HK-2 (cell line): ENCODE measurements around the gene PDCD2L.
"Not testable (repeated sequence)": the region's sequence is repeated elsewhere in the genome, so short reads cannot be mapped to it uniquely, and the experiment has no call there.

Experiments used
- DNase-seq: peaks from one replicate; pipeline ENCODE4 v3.0.0-alpha.2; 2018; ENCODE audit not compliant: unreplicated experiment

PDCD2L gene

DNA sequence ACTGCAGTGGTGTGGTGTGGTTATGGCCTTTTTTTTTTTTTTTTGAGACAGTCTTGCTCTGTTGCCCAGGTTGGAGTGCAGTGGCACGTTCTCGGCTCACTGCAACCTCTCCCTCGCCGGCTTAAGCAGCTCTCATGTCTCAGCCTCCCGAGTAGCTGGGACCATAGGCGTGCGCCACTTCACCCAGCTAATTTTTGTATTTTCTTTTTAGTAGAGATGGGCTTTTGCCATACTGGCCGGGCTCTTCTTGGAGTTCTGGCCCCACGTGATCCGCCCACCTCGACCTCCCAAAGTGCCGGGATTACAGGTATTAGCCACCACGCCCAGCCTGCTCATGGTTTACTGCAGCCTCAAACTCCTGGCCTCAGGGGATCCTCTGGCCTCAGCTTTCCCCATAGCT lies 7.0 kb downstream of the PDCD2L start:
- DNase-seq = no peak

DNA sequence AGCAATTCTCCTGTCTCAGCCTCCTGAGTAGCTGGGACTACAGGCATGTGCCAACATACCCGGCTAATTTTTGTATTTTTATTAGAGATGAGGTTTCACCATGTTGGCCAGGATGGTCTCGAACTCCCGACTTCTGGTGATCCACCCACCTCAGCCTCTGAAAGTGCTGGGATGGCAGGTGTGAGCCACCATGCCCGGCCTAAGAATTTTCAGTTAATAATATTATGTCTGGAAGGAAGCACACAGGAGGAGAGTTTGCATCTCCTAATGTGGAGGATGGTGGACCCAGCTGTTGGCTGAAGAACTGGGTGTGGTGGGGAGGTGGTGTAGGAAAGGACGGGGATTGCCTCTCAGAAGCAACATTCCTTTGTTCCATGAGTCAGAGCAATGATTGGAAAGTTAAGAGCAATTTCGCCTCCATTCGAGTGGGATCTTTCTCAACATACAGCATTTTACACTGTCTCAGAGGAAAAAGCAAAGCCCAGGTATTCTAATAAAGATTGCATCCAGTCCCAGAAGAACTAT lies 11.9 kb downstream of the PDCD2L start:
- no peak for DNase-seq

DNA sequence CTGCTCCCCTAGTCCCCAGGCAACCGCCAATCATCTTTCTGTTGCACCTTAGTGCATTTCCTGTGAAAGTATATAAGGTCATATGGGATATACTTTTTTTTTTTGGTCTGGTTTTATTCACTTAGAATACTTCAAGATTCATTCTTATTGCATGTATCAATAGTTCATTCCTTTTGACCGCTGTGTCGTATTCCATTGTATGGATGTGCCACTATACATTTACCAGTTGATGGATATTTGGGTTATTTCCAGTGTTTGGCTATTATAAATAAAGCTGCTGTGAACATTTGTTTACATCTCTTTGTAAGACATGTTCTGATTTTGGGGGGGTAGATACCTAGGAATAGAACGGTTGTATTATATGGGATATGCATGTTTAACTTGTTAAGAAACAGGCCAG lies 14.1 kb downstream of the PDCD2L start:
- DNase-seq = no peak

DNA sequence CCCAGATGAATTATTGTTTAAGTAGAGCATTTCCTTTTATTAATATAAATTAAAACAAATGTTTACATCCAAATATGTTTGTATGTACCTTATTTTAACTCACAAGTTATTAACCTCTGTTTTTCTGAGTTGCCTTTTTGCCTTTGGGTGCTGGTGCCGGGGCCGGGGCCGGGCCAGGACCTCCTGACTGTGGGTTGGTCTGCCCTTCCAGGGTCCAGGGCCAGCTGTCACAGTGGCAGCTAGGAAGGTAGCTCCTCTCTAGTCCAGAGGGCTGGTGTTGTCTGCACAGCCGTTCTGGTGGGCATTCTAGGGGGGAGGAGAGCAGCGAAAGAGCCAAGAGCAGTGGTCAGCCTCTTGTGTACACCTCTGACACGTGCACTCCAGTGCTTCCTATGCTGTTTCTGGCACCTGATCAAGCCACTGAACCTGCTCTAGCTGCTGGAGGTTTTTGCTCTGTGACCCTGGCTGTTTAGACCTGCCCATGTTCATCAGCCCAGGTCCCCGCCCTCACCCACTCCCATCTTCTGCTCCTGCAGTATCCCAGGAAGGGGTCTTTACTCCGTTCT lies 22.0 kb downstream of the PDCD2L start:
- no peak for DNase-seq

DNA sequence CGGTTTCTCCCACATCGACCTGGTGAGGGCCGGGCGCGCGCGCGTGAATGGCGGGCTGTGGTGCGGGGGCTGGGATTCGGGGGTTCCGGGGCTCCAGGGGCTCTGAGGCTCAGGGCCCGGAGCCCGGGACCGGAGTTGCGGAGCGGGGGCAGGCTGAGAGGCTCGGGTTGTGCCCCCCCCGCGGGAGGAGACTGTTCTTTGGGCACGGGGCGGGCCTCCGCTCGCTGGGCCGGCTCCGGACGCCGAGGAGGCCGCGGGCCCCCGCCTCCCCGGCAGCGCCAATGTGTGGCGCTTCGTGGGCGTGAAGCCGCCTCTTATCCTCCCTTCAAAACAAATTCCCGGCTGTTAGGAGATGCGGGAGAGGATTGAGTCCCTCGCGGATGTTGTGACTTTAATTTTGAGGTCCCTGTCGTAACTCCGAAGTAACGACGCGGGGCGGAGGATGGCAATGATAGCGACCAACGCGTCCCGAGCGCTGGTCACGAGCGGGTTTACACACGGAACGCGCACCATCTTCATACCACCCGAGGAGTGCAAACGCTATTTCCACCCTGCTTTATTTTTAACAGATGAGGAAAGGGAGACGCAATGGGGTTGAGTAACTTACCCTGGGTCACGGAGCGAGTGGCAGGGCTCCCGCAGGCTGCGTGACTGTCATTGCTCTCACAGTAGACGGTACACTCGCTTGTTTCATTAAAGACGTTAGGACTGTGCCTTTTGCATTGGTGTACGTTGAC lies 24.5 kb downstream of the PDCD2L start:
- no peak for DNase-seq

DNA sequence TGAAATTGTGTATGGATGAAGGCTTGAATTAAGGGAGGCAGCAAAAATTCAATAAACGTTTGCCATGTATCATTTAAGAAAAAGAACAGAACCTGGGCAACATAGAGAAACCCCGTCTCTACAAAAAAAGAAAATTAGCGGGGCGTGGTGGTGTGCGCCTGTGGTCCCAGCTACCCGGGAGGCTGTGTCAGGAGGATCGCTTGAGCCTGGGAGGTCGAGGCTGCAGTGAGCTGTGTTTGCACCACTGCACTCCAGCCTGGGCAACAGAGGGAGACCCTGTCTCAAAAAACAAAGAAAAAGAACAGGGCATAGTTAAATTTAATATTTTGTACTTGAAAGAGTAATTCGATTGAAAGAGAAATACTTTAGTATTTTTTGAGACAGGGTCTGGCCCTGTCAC lies 25.4 kb downstream of the PDCD2L start:
- DNase-seq = no peak

DNA sequence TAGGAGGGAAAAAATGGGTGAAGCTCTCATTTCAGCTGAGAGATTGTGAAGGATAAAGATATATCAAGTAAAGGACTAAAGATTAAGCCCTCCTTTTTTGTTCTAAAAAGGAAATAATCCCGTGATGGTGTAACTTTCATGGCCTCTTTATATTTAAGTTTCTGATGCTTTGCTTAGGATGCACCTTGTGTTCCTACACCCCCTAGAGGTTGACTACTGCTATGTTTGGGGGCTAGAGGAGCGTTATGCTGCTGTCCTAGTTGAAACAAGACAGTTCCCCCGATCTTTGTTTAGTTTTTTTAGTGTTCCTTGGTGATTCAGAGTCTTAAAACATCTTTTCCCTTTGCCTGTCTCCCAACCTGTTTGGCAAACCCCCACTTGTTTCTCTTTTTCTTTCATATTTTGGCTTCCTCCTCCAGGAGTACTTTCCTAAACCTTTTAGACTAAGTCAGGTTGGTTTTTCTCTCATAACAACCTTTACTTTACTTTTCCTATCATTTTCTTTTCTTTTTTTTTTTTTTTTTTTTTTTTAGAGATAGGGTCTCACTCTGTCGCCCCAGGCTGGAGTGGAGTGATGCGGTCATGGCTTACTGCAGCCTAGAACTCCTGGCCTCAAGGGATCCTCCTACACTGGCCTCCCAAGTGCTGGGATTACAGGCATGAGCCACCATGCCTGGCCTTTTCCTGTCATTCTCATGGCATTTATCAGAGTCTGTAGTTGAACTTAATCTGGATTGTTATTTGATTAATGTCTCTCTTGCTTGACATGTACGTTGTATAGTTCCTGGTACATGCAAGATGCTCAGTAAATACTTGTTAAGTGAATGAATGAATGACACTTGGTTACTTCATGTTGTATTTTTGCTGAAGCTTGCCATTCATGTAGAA lies 26.8 kb downstream of the PDCD2L start:
- no peak for DNase-seq

DNA sequence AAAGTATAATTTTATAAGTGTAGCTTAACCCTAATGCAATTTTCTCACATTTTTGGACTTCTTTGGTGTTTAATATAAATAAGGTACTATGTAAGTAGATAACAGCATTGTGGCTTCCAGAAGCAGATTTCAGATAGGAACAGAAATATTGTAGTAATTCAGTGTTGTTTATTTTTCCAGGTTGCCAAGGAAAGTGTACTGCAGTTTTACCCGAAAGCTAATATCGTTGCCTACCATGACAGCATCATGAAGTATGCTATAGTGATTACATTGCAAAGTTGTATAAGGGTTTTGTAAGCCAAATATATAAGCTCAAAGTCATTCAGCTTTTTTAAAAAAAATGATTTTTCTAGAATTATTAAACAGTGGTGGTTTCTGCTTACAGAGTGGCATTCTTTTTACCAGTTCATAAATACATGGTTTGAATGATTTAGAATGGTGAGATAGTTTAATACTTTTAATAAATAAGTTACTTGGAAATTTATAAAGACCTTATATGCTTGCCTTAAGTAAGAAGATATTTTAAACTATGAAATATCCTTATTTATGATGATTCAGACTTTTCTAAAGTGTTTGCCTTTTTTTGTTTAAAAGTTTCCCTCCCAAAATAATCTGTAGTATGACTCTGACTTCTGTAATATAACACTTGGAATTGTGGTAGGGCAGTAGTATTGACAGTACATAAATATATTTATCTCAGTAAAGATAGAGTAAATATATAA lies 27.6 kb downstream of the PDCD2L start:
- no peak for DNase-seq

DNA sequence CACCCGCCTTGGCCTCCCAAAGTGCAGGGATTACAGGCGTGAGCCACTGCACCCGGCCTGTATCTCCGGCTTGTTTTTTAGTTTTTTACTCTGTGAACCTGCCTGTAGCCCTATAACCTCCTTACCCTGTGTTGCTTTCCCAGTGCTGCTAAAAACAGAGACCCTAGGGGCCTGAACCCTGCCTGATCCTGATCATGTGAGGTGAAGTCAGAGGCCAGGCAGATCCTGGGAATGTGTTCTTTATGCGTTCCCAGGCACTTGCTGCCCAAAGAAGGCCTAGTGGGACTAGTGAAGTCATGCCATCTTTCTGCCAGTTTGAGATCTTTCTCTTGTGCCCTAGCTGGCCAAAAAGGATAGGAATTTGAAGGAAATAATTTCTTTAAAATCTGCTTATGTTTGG lies 28.6 kb downstream of the PDCD2L start:
- no peak for DNase-seq

DNA sequence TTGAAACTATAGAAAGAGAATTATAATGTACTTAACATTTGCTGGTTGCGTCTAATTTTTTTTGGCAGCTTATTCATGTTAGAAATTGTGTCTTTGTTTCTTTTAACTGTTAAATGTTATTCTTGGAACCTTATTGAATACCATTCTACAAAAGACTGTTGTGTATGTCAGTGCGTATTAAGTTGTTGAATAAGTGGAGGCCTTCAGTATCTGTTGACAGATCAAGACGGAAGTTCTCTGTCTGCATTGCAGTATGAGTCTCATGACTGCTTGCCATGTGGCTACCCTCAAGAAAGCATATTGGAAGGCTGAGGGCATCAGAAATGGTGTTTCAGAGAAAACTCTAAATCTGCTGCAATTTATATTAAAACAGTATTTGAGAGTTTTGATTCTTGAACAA lies 32.5 kb downstream of the PDCD2L start:
- DNase-seq = no peak

DNA sequence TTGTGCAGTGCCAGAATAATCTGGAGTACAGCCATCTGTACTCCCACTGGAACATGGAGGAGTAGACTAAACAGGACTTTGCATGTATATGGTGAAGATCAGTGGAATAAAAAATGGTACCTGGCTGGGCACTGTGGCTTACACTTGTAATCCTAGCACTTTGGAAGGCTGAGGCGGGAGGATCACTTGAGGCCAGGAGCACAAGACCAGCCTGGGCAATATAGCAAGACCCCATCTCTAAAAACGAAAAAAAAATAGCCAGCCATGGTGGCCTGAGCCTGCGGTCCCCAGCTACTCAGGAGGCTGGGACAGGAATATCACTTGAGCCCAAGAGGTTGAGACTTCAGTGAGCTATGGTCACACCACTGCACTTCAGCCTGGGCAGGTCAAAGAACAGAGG lies 44.0 kb downstream of the PDCD2L start:
- no peak for DNase-seq

DNA sequence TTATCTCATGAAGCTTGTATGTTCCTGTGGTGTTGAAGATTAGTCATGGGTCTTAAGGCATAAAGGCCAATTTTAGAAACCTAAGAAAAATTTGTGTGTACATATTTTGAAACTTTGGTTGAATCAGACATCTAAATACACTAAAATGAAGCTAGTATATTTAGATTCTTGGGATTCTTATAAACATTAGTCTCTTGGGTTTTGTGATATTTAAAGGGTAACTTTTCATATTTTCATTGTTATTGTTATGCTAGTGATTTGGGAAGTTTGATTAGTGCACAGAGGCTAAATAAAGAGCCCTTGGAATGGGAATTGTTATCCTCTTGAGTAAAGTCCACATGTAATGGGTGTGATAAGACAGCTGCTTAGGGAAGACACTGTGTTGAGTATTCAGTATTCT lies 48.5 kb downstream of the PDCD2L start:
- no peak for DNase-seq

DNA sequence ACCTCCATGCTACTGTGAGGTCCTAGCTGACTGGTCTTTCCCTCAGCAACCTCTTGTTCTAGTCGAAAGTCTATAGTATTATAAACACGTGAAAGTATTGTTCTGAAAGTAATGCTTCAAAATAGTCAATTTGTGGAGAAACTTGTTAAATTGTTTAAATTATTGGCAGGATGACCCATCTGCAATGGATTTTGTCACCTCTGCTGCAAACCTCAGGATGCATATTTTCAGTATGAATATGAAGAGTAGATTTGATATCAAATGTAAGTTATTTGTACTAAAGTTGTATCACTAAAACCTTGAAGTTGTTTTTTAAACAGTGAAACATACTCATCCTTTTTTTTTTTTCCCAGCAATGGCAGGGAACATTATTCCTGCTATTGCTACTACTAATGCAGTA lies 49.9 kb downstream of the PDCD2L start:
- DNase-seq = no peak

DNA sequence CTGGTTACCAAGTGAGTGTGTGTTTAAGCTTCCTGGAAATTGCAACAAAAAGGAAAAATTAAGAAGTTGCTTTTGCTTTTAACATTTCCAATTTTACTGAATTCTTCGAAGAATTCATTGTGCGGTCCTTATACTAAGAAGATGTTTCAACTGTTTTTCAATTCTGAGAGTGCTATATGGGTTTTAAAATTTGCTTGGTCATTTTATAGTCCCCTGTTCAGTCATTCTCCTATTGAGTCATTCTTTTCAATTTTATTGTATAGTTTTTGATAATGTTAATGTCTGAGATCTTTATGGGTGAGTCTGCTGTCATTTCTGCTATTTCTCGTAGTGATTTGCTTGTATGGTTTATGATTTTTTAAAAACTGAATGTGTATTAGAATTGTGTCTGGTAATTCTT lies 50.5 kb downstream of the PDCD2L start:
- DNase-seq = no peak

DNA sequence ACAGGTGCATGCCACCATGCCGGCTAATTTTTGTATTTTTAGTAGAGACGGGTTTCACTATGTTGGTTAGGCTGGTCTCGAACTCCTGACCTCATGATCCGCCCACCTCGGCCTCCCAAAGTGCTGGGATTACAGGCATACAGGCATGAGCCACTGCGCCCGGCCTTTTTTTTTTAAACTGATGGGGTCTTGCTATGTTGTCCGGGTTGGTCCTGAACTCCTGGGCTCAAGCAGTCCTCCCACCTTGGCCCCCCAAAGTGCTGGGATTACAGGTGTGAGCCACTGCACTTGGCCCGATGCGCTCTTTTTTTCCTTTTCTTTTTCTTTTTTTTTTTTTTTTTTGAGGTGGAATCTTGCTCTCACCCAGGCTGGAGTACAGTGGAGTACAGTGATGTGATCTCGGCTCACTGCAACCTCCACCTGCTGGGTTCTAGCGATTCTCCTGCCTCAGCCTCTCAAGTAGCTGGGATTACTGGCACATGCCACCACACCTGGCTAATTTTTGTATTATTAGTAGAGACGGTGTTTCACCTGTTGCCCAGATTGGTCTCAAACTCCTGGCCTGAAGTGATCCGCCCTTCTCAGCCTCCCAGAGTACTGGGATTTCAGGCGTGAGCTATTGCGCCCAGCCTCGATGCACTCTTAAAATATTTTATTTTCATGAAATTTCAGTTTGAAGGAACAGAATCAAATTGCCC lies 51.7 kb downstream of the PDCD2L start:
- DNase-seq = not testable (repeated sequence)

DNA sequence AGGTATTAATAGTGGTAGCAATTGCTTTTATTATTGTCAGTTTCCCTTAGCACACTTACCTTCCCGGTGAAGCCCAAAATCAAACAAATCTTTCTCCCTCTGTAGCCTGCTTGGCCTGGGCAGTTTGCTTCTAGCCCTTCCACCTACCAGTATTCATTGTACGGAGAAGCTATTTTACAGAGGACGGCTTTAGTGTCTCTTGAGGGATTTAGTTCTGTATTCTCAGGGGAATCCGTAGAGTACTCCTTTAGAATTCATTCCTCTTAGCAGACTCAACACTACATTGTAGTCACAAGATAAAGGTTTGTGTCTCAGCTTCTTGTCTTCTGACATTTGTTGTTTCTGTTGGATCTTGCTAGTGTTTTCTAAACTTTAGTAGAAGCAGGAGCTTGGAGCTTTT lies 53.2 kb downstream of the PDCD2L start:
- DNase-seq = no peak

DNA sequence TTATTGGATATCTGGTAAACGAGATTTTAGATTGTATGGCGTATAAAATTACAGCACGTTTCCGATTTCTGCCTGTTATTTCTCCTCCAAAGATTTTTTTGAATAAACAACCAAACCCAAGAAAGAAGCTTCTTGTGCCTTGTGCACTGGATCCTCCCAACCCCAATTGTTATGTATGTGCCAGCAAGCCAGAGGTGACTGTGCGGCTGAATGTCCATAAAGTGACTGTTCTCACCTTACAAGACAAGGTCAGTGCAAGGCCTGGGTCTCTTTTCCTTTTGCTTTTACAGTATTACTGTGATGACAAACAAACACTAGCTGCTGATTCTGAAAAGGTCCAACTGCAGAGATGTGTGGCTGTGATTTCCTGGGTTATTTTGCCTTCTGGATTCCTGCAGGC lies 54.5 kb downstream of the PDCD2L start:
- DNase-seq = no peak

DNA sequence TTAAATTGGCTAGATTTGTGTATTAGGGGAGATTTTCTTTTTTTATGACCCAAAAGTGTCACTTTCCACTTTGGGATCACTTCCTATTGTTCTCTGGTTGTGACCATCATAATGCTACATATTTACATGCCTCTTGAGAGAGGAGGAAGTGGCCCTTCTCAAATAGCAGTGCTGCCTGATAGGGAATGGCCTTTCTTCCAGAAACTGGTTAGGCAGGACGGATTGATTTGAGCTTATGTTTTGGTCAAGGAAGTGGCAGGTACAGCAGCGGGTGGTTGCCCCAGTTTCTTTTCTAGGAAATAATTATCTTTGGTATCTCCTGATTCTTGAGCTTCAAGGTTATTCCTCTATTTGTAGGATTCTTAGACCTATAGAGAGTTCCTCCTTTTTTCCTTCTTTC lies 55.4 kb downstream of the PDCD2L start:
- no peak for DNase-seq

DNA sequence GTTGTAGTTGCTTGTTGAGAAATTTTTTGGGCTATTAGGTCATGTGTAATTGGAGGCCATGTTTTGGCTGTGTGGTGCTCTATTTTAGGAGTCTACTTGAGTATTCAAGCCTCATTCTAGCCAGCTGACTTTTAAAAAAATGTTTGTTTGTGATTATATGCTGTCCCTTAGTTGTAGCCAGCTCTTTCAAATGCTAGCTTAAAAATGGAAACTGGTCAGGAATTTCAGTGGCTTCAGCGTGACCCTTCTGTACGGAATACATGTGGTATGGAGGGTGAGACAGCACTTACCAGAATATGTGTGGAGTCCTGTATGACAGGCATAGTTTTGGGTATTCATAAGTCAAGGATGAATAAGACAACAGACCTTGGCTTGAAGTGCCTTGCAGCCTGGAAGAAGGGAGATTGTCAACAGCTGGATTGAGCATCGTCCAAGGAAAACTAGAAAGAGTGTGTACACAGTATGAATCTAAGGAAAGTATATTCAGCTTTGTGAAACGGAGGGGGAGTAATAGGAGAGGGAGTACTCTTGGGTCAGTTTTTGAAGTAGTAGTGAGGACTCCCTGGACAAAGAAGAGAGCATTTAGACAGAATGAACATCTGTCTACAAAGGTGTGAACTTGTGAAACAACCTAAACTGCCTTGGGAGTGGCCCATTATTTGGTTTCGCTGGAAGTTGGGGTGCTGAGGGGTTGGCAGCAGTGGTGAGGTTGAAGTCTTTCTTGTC lies 57.3 kb downstream of the PDCD2L start:
- DNase-seq = no peak

DNA sequence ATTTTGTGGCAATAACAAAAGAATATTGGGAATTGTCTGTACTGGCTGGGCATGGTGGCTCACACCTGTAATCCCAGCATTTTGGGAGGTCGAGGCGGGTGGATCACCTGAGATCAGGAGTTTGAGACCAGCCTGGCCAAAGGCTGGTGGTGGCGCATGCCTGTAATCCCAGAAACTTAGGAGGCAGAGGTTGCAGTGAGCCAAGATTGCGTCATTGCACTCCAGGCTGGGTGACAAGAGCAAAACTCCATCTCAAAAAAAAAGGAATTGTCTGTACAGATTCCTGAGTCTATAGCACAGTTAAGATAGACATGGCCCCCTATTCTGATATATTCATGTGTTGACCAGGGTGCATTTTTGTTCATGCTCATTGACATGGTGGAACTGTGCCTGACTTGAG lies 60.6 kb downstream of the PDCD2L start:
- not testable (repeated sequence) for DNase-seq

DNA sequence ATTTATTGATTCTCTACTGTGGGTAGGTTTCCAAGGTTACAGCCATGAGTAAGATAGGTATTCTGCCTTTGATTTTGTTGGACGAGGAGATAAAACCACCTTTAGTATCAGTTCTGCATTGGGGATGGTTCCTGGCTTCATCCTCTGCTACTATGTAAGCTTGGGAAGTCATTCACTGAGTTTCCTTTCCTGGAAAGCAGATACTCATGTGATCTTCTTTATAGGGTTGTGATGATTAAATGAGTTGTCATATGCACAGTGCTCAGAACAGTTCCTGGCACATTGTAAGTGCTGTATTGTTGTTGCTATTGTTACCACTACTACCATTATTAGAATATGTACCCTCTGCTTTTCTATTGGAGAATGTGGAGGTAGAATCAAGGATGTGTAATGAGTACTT lies 64.2 kb downstream of the PDCD2L start:
- no peak for DNase-seq
